ENCODE results near the gene GNG2. TPM values are rescaled to one million over a fixed set of nuclear protein-coding genes. Genes with fewer than 3 reads are reported as not detected.

The GNG2 gene
- total and polyA plus RNA-seq, 2 of the 8 experiments (the other 6 are each of a cell fraction or from before 2014, with no cell fraction given): 8.2 to 17.9 TPM

DNA sequence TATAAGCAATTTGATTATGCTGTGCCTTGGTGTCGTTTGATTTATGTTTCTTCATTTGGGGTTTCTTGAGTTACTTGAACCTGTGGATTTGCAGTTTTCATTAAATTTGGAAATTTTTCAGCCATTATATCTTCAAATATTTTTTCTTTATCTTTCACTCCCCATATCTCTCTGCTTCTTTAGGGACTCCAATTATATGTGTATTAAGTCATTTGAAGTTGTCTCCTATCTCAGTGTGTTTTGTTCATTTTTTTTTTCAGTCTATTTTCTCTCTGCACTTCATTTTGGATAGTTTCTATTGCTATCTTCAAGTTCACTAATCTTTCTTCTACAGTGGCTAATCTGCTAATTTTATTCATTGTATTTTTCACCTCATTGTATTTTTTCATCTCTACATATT is 99.5 kb downstream of the GNG2 start:
- no peaks in the 10 kb centered on the region; the same call in 1 of the 2 replicates for H3K23me2 ChIP-seq (ENCODE audit: low read depth, low read length)
- 90% methylated on average over 1 of the region's 1 CpG; no CpG with 5 or more reads in 1 of the 2 experiments for WGBS, 2 experiments (ENCODE audit: extremely low coverage in 1 of 2, insufficient coverage in 1 of 2, insufficient read length in 1 of 2, insufficient replicate concordance in 2 of 2, low coverage in 1 of 2, low lambda C conversion rate in 2 of 2, missing lambda C conversion rate in 1 of 2)
- TF ChIP-seq SP4 (IDR thresholded peaks at IDR 0.05; ENCODE audit: low read length) (no peak), KDM5A (IDR thresholded peaks at IDR 0.05; ENCODE audit: low read length) (no peak), CTBP2 (IDR thresholded peaks at IDR 0.05; ENCODE audit: borderline replicate concordance, insufficient read depth, insufficient read length, low read length) (no peak), EGR1 (IDR thresholded peaks at IDR 0.05; ENCODE audit: borderline replicate concordance, low read depth, low read length) (no peak), TAF7 (optimal IDR thresholded peaks at IDR 0.05; ENCODE audit: borderline replicate concordance, low read depth, low read length) (no peak), SAP30 (IDR thresholded peaks at IDR 0.05; ENCODE audit: insufficient read depth, insufficient replicate concordance, low read length) (no peak), EZH2 (IDR thresholded peaks at IDR 0.05; ENCODE audit: low read depth, low read length, severe bottlenecking) (no peak), TBP (IDR thresholded peaks at IDR 0.05; ENCODE audit: low read depth, low read length) (no peak), RAD21 (IDR thresholded peaks at IDR 0.05 in 1 of 2, conservative IDR thresholded peaks at IDR 0.05 in 1 of 2; ENCODE audit: low read depth in 2 of 2, low read length in 2 of 2) (no peak), CHD1 (IDR thresholded peaks at IDR 0.05; ENCODE audit: low read depth, low read length) (no peak), RXRA (IDR thresholded peaks at IDR 0.05; ENCODE audit: insufficient read depth, low read depth, low read length) (no peak)

More for the DNA sequence above, 99.5 kb downstream of the GNG2 start:
- CTCF ChIA-PET (ENCODE audit: partially characterized antibody): no interaction called here
- FAIRE-seq: no peak
- Histone ChIP-seq H3K18ac (ENCODE audit: extremely low read depth, low read length) (no peak overlapping the region), H3K36me3 (ENCODE audit: control insufficient read depth in 2 of 4, insufficient read depth in 4 of 4, low read length in 3 of 4) (peaks cover 0 to 2% (median 0%) of the 10 kb centered on the region in 4 experiments; a peak in 1 of 8 replicates), H3K56ac (replicated peaks; ENCODE audit: insufficient read length, low read depth, low read length) (no peak overlapping the region), H4K91ac (replicated peaks; ENCODE audit: insufficient read length, low read length) (no peak overlapping the region), H3K9me3 (ENCODE audit: insufficient read depth in 2 of 2, low read depth in 1 of 2, low read length in 1 of 2) (peaks cover 12 to 13% of the 10 kb centered on the region in 2 experiments; a peak in 2 of 4 replicates), H3K4me3 (ENCODE audit: extremely low read depth in 1 of 4, insufficient read depth in 2 of 4, low read depth in 3 of 4, low read length in 4 of 4) (no peak overlapping the region), H4K5ac (ENCODE audit: insufficient read length, low read depth, low read length) (no peak overlapping the region), H4K20me1 (replicated peaks in 1 of 2; ENCODE audit: control insufficient read depth in 1 of 2, insufficient read depth in 2 of 2, low read length in 2 of 2) (no peaks in the 10 kb centered on the region), H3K4me2 (ENCODE audit: insufficient read depth in 1 of 2, low read depth in 2 of 2, low read length in 2 of 2) (no peak overlapping the region), H3K27me3 (replicated peaks in 1 of 4; ENCODE audit: control insufficient read depth in 3 of 4, extremely low read depth in 1 of 4, insufficient read depth in 3 of 4, low read length in 3 of 4) (no peaks in the 10 kb centered on the region), H3K9ac (replicated peaks in 1 of 4; ENCODE audit: extremely low read depth in 1 of 4, low read depth in 3 of 4, low read length in 3 of 4) (no peak overlapping the region), H3K79me1 (ENCODE audit: low read depth, low read length) (no peaks in the 10 kb centered on the region), H2BK12ac (ENCODE audit: low read depth, low read length) (no peak overlapping the region), H2BK20ac (ENCODE audit: low read length) (no peak overlapping the region), H2AK5ac (ENCODE audit: low read depth, low read length) (no peak overlapping the region), H4K8ac (ENCODE audit: extremely low read depth, insufficient read depth, low read length) (no peak overlapping the region), H3K4me1 (replicated peaks in 1 of 4; ENCODE audit: control insufficient read depth in 3 of 4, insufficient read depth in 4 of 4, low read length in 3 of 4) (peaks cover 0 to 2% (median 0%) of the 10 kb centered on the region in 4 experiments; a peak in 1 of 7 replicates), H2BK5ac (ENCODE audit: low read depth, low read length) (no peak overlapping the region), H2BK15ac (ENCODE audit: low read length) (no peak overlapping the region), H3K27ac (ENCODE audit: low read depth, low read length) (no peak overlapping the region), H3K4ac (replicated peaks; ENCODE audit: insufficient read length, low read depth, low read length) (no peak overlapping the region), H3K14ac (ENCODE audit: insufficient read length) (no peak overlapping the region), H3K79me2 (ENCODE audit: control insufficient read depth in 1 of 2, insufficient read depth in 2 of 2, low read length in 2 of 2) (no peaks in the 10 kb centered on the region), H3K23ac (ENCODE audit: insufficient read length) (no peak overlapping the region), H2AFZ (ENCODE audit: low read length) (no peak overlapping the region), H2BK120ac (replicated peaks; ENCODE audit: low read depth, low read length) (no peak overlapping the region)
- no peak for DNase-seq (ENCODE audit: low read depth in 1 of 2, low spot score in 2 of 2)
- POLR2A ChIA-PET (ENCODE audit: partially characterized antibody): no interaction called here
